Thyroid gland (tissue), 4 donors: ENCODE measurements around the gene SECISBP2L.

Source experiments
- POLR2A ChIP-seq, 2 donors: fragments of 450-650 bp; IDR thresholded peaks; one replicate each; pipeline ENCODE4 v1.6.1; 2017; ENCODE audit warnings: antibody characterized with exemption in 2 of 2, mild to moderate bottlenecking in 2 of 2, moderate library complexity in 1 of 2
- TF ChIP-seq, protein P1 (sequence below), 6 experiments: fragments of 200-600 bp in 3 of 6; fragments of 450-650 bp in 3 of 6; sonication (generic) in 3 of 6; IDR thresholded peaks; one replicate each; pipeline ENCODE4 v1.5.1; 2016 to 2019; ENCODE audit warnings: antibody characterized with exemption in 6 of 6, mild to moderate bottlenecking in 2 of 6, inconsistent platforms in 1 of 6, moderate library complexity in 1 of 6

- TF ChIP-seq, protein P1, sequence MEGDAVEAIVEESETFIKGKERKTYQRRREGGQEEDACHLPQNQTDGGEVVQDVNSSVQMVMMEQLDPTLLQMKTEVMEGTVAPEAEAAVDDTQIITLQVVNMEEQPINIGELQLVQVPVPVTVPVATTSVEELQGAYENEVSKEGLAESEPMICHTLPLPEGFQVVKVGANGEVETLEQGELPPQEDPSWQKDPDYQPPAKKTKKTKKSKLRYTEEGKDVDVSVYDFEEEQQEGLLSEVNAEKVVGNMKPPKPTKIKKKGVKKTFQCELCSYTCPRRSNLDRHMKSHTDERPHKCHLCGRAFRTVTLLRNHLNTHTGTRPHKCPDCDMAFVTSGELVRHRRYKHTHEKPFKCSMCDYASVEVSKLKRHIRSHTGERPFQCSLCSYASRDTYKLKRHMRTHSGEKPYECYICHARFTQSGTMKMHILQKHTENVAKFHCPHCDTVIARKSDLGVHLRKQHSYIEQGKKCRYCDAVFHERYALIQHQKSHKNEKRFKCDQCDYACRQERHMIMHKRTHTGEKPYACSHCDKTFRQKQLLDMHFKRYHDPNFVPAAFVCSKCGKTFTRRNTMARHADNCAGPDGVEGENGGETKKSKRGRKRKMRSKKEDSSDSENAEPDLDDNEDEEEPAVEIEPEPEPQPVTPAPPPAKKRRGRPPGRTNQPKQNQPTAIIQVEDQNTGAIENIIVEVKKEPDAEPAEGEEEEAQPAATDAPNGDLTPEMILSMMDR (IDR thresholded peaks at IDR 0.05): no peak
- TF ChIP-seq POLR2A (IDR thresholded peaks at IDR 0.05): no peak
Measured at GRCh38 chr15:49058559-49058958, 12.3 kb upstream of the SECISBP2L start.
